Astrocyte of the hippocampus (primary cell): ENCODE data around the gene LGALS4.
"Not testable (repeated sequence)": the region's sequence is repeated elsewhere in the genome, so short reads cannot be mapped to it uniquely, and the experiment has no call there.

ENCODE experiments used
- DNase-seq: peaks from one replicate; pipeline ENCODE4 v3.0.0; 2011; ENCODE audit warnings: low read depth, low spot score

The LGALS4 gene

DNA sequence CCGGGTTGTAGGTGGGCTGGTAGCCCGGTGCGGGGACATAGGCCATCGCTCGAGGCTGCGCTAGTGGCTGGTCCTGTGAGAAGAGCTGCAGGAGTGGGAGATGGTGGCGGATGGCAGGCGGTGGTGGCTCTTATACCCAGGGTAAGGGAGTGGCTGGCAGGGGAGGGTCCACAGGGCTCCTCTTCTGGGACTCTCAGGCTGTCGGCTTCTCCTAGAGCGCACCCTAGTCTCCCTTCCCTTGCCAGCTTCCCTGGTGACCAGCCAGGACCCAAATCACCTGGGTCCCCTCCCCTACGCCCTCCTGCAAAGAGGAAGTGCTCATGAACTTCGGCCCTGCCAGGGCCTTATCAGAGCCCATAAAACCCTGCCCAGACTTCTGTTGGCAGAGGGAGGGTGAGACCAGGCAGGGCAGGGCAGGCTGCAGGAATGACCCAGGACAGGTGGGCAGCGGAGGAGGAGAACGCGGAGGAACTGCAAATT is at the start of gene LGALS4:
LGALS4 (minus strand) TSS at position 105 of the 480 bp plus-strand sequence; CDS start at position 46, 59 bp downstream.
- DNase-seq: no peak

- no peak for DNase-seq
Observed at GRCh38 chr19:38861368-38861767, 48.6 kb upstream of the LGALS4 start.

GRCh38 chr19:38859631-38860204 is 47.0 kb upstream of the LGALS4 start:
- not testable (repeated sequence) for DNase-seq

DNA sequence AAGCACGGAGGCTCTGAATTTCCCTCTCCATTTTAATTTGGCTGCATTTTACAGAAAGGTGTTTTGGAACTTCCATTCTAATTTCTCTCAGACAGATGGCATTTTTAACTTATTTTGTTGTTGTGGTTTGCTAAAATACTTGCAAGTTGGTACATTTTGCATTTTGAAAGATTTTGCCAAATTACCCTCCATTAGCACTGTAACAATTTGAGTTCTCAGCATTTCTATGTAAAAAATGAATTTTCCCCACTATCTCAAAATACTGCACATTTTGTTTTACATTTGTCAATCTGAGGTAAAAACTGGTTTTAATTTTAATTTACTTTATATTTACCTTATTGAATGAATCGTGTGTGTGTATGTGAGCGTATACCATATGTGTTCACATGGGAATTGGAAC is 44.1 kb upstream of the LGALS4 start:
- DNase-seq: no peak

DNA sequence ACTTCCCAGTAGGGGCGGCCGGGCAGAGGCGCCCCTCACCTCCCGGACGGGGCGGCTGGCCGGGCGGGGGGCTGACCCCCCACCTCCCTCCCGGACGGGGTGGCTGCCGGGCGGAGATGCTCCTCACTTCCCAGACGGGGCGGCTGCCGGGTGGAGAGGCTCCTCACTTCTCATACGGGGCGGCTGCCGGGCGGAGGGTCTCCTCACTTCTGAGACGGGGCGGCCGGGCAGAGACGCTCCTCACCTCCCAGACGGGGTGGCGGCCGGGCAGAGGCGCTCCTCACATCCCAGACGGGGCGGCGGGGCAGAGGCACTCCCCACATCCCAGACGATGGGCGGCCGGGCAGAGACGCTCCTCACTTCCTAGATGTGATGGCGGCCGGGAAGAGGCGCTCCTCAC is 43.0 kb upstream of the LGALS4 start:
- not testable (repeated sequence) for DNase-seq

DNA sequence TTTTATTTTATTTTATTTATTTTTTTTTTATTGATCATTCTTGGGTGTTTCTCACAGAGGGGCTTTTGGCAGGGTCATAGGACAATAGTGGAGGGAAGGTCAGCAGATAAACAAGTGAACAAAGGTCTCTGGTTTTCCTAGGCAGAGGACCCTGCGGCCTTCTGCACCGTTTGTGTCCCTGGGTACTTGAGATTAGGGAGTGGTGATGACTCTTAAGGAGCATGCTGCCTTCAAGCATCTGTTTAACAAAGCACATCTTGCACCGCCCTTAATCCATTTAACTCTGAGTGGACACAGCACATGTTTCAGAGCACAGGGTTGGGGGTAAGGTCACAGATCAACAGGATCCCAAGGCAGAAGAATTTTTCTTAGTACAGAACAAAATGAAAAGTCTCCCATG is 42.2 kb upstream of the LGALS4 start:
- not testable (repeated sequence) for DNase-seq

- no peak for DNase-seq
Observed at GRCh38 chr19:38853214-38853613, 40.5 kb upstream of the LGALS4 start.

DNA sequence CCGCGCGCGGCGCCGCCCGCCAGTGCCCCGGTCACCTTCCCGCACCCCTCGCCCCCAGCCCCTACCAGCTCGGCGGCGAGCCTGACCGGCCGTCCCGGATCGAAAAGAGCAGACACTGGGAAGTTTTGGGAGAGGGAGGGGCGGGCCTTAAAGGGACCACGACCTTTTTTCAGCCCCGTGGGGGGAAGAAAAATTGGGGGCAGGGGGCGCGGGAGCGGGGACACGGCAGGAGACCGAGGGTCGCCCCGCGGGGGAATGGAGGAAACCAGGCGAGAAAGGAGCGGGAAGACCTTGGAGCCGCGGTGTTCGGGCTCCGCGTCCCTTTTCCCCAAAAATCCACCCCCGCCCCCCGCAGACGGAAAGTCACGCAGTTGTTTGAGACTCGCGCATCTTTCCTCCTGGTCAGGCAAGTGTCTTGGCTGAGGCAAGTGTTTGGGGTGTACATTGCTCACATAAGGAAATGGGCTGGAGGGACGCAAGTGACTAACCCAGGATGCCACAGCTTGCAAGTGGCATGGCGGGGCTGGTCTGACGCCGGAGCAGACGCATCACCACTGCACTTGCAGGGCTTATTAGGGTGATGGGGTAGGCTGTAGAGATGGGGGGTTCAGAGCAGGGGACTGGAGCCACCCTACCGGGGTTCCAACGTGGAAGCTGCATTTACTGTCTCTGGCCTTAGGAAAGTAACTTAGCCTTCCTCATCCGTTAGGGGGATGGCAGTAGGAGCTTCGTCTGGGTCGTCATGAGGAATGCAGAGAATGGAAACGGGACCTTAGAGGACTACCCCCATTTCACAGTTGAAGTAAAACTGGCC is 39.7 kb upstream of the LGALS4 start:
- DNase-seq: peak; percentile 60

GRCh38 chr19:38851622-38852230 is 39.0 kb upstream of the LGALS4 start:
- DNase-seq: peak; percentile 98

GRCh38 chr19:38850976-38851621 is 38.4 kb upstream of the LGALS4 start:
- peak; percentile 27 for DNase-seq

GRCh38 chr19:38850436-38850975 is 37.8 kb upstream of the LGALS4 start:
- no peak for DNase-seq

DNA sequence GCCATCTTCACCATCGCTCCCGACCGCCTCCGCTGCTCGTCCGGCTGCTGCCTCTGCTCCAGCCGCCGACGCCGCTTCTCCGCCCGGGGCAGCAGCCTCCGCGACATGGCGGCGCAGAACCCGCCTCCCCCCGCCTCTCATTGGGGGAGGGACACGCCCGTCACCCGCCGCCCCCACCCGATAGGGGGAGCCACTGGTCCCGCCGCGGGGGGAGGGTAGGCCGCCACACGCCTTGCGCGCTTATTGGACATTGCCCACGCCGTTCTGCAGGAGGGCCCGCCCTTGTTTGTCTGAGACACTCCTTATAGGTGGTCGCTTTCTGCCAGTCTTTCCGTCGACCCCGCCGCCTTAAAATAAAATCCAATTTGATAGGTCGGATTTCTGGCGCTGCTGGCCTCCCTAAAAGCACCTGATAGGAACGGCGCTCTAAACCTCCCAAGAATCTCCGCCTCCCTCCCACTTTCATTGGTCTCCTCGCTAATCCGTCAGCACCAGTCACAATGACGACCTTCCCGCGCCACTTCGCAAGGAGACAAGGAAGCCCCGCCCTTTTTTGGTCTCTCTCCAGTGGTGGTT is 37.2 kb upstream of the LGALS4 start, which contains the start of gene HNRNPL:
HNRNPL (minus strand) TSS at position 127 of the 576 bp plus-strand sequence; CDS start at position 107, 20 bp downstream.
- DNase-seq: peak; percentile 100

GRCh38 chr19:38849147-38849859 is 36.6 kb upstream of the LGALS4 start:
- peak; percentile 99 for DNase-seq

- peak; percentile 27 for DNase-seq
Observed at GRCh38 chr19:38848299-38849146, 35.8 kb upstream of the LGALS4 start.

GRCh38 chr19:38846097-38846496 is 33.4 kb upstream of the LGALS4 start:
- no peak for DNase-seq

- DNase-seq: no peak
Observed at GRCh38 chr19:38845374-38846024, 32.8 kb upstream of the LGALS4 start.

DNA sequence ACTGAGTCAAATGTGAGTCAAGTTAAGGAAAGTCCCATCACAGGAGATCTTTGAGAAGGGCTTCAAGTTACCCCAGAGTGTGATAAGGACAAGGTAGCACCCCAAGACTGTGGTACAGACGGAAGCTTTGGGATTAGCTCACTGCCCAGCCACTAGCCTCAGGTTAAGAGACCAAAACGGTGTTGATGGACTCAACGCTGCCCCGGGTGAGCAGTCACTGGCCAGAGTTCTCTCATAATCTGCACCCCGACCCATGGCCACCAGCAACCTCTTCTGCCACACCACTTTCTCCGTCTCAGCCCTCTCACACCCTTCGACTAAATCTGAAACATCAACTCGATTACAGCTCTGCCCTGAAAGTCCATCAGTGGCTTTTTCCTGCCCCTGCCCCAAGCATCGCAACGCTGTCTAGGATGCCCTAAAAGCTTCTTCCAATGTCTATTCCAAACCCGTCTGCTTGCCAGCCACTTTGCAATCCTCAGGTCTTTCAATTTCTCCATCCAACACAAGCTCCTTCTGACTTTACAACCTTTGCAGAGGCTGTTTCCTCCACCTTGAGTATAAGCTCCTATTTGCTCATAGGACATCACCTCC is 31.4 kb upstream of the LGALS4 start:
- DNase-seq: no peak

GRCh38 chr19:38843175-38843758 is 30.5 kb upstream of the LGALS4 start:
- no peak for DNase-seq
